Anterior cingulate cortex (tissue), 58 donors: ENCODE measurements around the gene FRMD4B.

ENCODE experiments used
- DNase-seq, 58 donors: peaks; one replicate each; lab custom pipeline; 2025; lab: John Stamatoyannopoulos, UW

Gene FRMD4B

GRCh38 chr3:69385723-69386555 lies at the start of gene FRMD4B:
FRMD4B (minus strand) TSS chr3:69386088; CDS start chr3:69385989, 99 bp downstream.
- peak; percentile 22 to 97 (median 85) for DNase-seq

DNA sequence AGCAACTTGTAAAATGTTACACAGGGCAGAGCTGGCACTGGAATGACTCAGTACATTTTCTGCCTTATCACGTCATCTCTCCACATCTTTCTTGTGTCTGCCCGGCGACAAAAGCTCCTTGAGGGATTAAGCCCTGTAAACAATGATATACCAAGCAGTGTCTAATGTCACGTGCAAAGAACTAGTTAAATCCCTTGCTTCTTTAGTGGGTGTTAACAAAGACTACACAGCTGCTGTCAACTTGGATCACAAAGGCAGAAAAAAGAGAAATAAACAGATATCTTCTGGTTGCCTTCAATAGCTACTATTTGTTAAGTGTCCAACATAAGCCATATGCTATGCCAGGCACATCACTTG lies 48.1 kb upstream of the FRMD4B start:
- DNase-seq: peak in 2 of 58 donors; percentile 28 to 56

DNA sequence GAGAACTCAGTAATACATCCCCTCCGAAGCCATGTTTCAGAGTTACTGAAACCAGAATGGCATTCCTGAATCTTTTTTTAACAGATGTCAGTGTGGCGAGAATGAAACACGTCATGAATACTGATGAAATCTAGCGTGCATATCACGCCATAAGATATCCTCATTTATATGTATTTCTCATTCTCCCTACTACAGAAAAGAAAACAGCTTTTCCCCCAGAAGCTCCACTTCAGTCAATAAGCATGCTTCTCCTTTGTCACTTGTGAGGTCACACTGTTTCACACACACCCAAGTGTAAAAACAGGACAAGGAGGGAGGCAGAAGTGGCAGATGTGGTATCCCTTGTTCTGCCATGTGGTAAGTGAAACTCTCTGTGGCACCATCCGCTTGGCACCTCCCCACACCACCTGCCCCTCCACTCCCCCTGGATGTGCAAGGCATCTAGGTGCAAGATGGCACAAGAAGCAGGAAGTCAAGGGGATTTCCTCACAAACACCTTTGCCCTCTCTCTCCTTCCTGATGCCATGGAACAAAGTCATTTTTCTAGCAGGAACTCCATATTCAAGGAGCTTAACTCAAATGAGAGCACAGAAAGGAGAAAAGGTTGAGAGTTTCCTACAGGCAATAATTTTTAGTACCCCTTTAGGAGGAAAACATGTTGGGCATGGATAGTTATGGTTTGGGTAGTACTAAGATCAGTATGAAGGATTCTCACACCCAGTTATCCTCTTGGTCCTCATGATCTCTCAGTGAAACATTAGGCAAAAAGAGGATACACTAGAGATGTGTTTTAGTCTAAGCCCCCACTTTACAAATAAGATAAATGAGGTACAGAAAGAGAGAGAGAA lies 47.5 kb upstream of the FRMD4B start:
- no peak for DNase-seq

GRCh38 chr3:69428657-69429255 lies 42.9 kb upstream of the FRMD4B start:
- DNase-seq: no peak

DNA sequence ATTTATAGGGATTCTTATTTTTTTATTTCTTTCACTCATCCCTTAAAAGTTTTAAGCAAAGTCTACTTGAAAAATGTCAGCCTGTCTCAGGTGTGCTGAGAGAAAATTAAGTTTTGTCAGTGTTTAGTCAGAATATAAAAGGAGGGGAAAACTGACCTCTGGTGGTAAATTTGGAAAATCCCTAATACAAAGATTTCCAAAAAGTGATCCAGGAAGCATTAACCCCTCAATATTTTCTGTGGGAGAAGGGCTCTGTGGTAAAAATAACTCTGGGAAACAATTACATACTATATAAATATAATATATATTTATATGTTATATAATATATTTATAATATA lies 41.0 kb upstream of the FRMD4B start:
- no peak for DNase-seq

- no peak for DNase-seq
These were observed 40.5 kb upstream of the FRMD4B start for GRCh38 chr3:69426291-69426966.

- DNase-seq: peak in 2 of 58 donors; percentile 16 to 31
These were observed 39.4 kb upstream of the FRMD4B start for GRCh38 chr3:69425249-69425648.

DNA sequence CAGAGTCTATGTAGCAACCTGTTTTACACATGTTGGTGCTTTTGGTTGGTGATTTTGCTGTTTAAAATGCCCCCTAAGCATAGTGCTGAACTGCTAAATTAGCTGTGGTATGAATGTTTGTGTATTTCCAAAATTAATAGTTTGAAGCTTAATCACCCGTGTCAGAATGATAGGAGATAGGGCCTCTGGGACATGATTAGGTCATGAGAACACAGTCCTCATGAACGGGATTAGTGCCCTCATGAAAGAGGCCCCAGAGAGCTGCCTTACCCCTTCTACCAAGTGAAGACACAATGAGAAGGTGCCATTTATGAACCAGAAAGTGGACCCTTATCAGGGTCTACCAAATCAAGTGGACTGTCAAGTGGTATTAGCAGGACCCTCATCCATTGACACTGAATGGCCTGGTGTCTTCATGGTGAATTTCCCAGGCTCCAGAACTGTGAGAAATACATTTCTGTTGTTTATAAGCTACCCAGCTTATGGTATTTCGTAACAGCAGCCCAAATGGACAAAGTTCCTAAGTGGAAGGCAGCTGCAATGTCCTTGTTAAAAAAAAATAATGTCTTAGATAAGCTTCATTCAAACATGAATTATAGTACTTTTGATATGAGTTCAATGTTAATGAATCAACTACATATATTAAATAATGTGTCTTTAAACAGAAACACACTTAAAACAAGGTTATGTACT lies 37.7 kb upstream of the FRMD4B start:
- no peak for DNase-seq

DNA sequence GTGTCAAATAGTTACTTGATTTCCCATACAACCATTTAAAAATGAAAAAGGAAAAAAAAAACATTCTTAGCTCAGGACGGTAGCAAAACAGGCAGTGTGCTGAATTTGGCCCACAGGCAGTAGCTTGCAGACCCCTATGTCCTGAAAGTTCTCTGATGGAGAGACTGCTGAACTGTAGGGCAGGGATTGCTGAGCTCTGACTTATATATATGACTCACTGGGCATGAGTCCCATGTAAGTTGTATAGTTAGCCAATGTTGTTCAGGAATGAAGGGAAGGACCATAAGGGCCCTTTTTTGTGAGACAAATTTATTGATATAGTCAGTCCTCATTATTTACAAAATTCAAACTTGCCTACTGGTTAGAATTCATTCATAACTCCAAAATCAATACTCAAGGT lies 36.9 kb upstream of the FRMD4B start:
- no peak for DNase-seq

GRCh38 chr3:69420781-69421520 lies 35.1 kb upstream of the FRMD4B start:
- DNase-seq: peak in 1 of 58 donors; percentile 5

DNA sequence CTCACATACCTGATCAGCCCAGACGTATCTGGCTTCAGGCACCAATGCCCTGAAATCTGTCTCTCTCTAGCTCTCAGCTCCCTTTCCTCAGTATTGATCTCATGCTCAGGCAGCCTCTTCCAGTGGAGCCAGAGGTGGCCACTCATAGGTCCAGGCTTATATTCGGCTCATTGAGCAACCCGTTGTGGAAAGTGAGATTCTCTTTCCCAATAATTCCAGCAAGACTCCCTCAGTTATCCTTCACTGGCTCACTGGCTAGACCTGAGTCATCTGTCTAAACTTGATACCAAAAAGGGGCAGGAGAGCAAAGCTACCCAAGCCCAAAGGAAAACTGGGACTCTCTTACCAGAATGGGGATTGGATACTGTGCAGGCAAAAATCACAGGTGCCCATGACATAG lies 33.4 kb upstream of the FRMD4B start:
- DNase-seq: no peak

GRCh38 chr3:69417541-69418078 lies 31.7 kb upstream of the FRMD4B start:
- no peak for DNase-seq

DNA sequence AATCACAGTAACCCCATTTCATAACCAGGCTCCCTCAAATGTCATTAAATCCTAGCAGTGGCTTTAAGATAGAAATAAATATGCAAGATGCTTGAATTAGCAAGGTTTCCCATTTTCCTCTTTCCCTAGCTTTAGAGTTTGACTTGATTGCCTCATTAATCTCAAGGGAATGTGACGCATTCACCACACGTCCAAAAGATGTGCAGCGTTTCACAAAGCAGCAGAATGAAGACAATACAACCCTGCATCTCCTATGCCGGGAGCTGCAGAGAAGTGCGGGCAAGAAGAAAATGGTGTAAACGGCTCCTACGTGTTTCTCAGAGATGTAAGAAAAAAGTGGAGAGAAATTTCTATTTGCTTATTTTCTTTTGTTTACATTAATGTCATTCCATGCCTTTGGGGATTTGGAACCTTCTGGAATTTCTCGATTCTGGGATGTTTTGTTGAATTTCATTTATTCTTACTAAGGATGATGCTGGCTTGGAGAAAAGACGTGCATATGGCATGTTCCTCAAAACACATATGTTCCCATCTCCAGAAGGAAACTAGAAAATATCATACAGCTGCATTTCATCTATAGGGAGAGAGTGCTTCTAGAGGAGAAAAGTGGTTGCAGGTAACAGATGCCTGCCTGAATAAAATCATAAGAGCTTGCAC lies 27.8 kb upstream of the FRMD4B start:
- no peak for DNase-seq

DNA sequence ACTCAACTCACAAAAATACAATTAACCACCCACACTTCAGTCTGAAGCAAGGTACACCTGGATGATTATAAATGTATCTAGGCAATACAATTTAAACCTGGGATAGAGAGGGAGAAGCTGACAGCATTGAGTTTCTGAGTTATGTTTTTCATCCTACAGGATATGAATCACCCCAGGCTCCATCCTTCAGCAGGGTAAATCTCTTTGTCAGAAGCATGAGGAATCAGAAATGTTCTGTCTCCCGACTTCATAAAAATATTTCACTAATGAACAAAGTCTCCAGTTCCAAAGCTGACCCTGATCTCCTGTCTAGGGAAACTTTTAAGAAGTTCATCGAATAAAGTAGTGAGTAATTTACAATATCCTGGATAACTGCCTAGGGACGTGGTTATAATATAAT lies 25.5 kb upstream of the FRMD4B start:
- DNase-seq: no peak

DNA sequence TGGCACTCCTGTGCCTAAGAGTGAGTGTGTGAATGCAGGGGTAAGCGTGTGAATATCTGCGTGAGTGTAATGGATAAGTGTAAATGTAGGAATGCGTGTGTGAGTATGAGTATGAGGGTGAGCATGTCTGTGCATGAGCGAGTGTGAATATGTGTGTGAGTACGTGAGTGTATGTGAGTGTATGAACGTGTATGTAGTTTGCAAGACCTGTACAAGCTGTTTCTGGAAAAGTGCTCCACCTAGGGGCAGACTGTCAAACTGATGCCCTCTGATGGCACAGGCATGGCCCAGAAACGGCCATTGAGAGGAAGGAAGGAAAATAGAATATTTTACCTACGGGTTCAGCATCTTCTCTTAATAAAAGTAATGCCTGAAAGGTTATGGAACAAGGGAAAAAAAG lies 24.4 kb upstream of the FRMD4B start:
- peak in 47 of 58 donors; percentile 4 to 77 (median 49) for DNase-seq

- DNase-seq: no peak
These were observed 23.9 kb upstream of the FRMD4B start for GRCh38 chr3:69409831-69410230.

- peak in 1 of 58 donors; percentile 22 for DNase-seq
These were observed 23.1 kb upstream of the FRMD4B start for GRCh38 chr3:69409011-69409410.

- peak in 1 of 58 donors; percentile 14 for DNase-seq
These were observed 22.7 kb upstream of the FRMD4B start for GRCh38 chr3:69408542-69408941.

DNA sequence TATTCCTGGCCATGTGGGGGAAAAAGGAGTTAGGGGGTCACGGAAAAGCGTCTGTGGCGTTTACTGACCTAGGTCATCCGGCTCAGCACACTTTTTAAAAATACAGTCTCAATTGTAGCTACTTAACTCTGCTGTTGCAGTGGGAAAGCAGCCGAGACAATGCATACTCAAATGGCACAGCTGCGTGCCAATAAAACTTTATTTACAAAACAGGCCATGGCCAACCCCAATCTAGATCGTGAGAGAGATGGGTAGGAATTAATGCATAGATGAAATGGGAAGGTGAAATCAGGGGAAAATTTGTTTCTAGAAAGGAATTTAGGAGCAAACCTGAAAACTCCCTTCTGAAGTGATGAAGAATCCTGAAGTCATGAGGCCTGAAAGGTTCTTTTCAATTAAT lies 22.0 kb upstream of the FRMD4B start:
- no peak for DNase-seq
